ENCODE data around the gene COL25A1. TPM values are rescaled to one million over a fixed set of nuclear protein-coding genes. Genes with fewer than 3 reads are reported as not detected.

Gene COL25A1
- total RNA-seq, 1 experiment from 2014 or later, result not detected

DNA sequence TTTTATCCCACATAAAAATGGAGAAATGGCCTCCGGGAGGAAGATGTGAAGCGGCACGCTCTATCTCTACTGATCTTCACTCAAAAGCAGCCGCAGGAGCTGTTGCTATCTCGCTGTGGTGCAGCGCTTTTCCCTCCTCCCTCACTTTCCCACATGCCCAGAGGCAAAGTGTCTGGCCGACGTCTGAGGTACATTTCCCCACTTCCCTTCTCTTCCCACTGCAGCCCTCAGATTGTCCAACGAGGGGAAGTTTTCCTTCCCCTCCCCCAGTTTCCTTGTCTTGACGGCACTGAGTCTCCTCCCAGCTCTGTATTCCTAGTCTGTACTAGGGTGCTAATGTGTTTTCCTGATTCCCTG, 660 bp upstream of the COL25A1 start:
- ChIA-PET CTCF (no interaction called here), POLR2A (no interaction called here)
- no peaks in the 10 kb centered on the region for H3K27me3 ChIP-seq (ENCODE audit: control insufficient read depth, insufficient read depth, low read length)
- ATAC-seq, result no peak
- TF ChIP-seq SIN3A (IDR thresholded peaks at IDR 0.05; ENCODE audit: borderline replicate concordance, insufficient read depth, low read depth, low read length) (no peak), TCF7L2 (IDR thresholded peaks at IDR 0.05; ENCODE audit: low read depth, low read length) (no peak), POLR2AphosphoS5 (IDR thresholded peaks at IDR 0.05; ENCODE audit: low read depth, low read length) (no peak)
- TF ChIP-seq, protein P1, sequence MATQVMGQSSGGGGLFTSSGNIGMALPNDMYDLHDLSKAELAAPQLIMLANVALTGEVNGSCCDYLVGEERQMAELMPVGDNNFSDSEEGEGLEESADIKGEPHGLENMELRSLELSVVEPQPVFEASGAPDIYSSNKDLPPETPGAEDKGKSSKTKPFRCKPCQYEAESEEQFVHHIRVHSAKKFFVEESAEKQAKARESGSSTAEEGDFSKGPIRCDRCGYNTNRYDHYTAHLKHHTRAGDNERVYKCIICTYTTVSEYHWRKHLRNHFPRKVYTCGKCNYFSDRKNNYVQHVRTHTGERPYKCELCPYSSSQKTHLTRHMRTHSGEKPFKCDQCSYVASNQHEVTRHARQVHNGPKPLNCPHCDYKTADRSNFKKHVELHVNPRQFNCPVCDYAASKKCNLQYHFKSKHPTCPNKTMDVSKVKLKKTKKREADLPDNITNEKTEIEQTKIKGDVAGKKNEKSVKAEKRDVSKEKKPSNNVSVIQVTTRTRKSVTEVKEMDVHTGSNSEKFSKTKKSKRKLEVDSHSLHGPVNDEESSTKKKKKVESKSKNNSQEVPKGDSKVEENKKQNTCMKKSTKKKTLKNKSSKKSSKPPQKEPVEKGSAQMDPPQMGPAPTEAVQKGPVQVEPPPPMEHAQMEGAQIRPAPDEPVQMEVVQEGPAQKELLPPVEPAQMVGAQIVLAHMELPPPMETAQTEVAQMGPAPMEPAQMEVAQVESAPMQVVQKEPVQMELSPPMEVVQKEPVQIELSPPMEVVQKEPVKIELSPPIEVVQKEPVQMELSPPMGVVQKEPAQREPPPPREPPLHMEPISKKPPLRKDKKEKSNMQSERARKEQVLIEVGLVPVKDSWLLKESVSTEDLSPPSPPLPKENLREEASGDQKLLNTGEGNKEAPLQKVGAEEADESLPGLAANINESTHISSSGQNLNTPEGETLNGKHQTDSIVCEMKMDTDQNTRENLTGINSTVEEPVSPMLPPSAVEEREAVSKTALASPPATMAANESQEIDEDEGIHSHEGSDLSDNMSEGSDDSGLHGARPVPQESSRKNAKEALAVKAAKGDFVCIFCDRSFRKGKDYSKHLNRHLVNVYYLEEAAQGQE (IDR thresholded peaks at IDR 0.05; ENCODE audit: insufficient read depth in 1 of 2, low read depth in 2 of 2, low read length in 1 of 2), result no peak
- TF ChIP-seq, protein P2, sequence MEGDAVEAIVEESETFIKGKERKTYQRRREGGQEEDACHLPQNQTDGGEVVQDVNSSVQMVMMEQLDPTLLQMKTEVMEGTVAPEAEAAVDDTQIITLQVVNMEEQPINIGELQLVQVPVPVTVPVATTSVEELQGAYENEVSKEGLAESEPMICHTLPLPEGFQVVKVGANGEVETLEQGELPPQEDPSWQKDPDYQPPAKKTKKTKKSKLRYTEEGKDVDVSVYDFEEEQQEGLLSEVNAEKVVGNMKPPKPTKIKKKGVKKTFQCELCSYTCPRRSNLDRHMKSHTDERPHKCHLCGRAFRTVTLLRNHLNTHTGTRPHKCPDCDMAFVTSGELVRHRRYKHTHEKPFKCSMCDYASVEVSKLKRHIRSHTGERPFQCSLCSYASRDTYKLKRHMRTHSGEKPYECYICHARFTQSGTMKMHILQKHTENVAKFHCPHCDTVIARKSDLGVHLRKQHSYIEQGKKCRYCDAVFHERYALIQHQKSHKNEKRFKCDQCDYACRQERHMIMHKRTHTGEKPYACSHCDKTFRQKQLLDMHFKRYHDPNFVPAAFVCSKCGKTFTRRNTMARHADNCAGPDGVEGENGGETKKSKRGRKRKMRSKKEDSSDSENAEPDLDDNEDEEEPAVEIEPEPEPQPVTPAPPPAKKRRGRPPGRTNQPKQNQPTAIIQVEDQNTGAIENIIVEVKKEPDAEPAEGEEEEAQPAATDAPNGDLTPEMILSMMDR (IDR thresholded peaks at IDR 0.05), result no peak
- no peak overlapping the region for H3K27ac ChIP-seq (ENCODE audit: low read length)
- no TSS peak for BruUV-seq (replicated peaks)
- H3K4me3 ChIP-seq (ENCODE audit: low read depth in 2 of 2, low read length in 2 of 2), result no peak overlapping the region
- intact Hi-C loops (cut with micrococcal nuclease; ENCODE audit: unreplicated experiment), result no loop called here
- H3K9me3 ChIP-seq (ENCODE audit: control insufficient read depth, insufficient read depth, low read depth, low read length), result no peaks in the 10 kb centered on the region
- H3K4me1 ChIP-seq (ENCODE audit: control insufficient read depth, insufficient read depth, low read length), result no peaks in the 10 kb centered on the region
- no peaks in the 10 kb centered on the region for H3K36me3 ChIP-seq (ENCODE audit: control insufficient read depth, insufficient read depth, low read length)
- DNase-seq (ENCODE audit: low read depth, low spot score), result no peak
- in situ Hi-C loops (cut with HindIII; ENCODE audit: low pct_unique_long_range_greater_than_20kb, low sequenced_read_pairs), result no loop called here

DNA sequence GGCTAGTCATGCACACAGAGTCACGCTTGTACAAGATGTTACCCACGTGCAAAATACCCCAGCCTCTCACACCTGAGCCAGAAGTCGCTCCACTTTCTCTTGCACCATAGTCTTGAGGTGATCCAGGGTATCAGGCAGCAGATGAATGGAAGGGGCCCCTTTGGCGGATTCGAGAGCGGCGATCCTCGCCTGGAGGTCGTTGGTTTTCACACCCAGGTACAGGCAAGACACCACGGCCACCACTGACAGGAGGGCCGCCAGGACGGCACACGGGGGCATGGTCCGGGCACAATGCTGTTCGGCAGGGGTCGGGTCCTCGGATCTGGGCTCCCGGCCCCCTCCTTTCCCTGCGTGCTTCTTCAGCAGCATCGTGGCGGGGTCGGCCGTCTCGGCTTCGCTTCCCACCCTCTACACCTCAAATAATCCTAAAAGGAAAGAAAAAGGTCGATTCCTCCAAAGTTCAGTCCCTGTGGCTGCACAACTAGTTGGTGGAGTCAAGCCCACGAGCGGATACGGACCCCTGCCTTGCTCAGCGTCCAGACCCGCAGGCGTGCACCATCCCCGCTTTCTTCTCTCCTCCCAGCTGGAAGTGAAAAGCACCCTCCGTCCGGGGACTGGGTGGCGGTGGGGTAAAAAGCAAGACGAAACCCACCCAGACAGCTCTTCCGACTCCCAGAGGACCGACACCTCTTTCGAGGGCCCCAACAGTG, 652 bp downstream of the COL25A1 start:
- no peak overlapping the region for H3K27ac ChIP-seq (ENCODE audit: low read length)
- ATAC-seq (no peak), DNase-seq (ENCODE audit: low read depth, low spot score) (no peak)
- H3K4me3 ChIP-seq (ENCODE audit: low read depth in 2 of 2, low read length in 2 of 2), result no peak overlapping the region
- no peaks in the 10 kb centered on the region for H3K4me1 ChIP-seq (ENCODE audit: control insufficient read depth, insufficient read depth, low read length)
- H3K9me3 ChIP-seq (ENCODE audit: control insufficient read depth, insufficient read depth, low read depth, low read length), result no peaks in the 10 kb centered on the region
- CTCF ChIA-PET, result no interaction called here
- in situ Hi-C loops (cut with HindIII; ENCODE audit: low pct_unique_long_range_greater_than_20kb, low sequenced_read_pairs), result no loop called here
- POLR2A ChIA-PET, result no interaction called here
- intact Hi-C loops (cut with micrococcal nuclease; ENCODE audit: unreplicated experiment), result no loop called here
- no peaks in the 10 kb centered on the region for H3K36me3 ChIP-seq (ENCODE audit: control insufficient read depth, insufficient read depth, low read length)
- no peaks in the 10 kb centered on the region for H3K27me3 ChIP-seq (ENCODE audit: control insufficient read depth, insufficient read depth, low read length)
- TF ChIP-seq POLR2AphosphoS5 (IDR thresholded peaks at IDR 0.05; ENCODE audit: low read depth, low read length) (no peak), TCF7L2 (IDR thresholded peaks at IDR 0.05; ENCODE audit: low read depth, low read length) (no peak), SIN3A (IDR thresholded peaks at IDR 0.05; ENCODE audit: borderline replicate concordance, insufficient read depth, low read depth, low read length) (no peak)
- TF ChIP-seq, protein P2 (IDR thresholded peaks at IDR 0.05), result no peak
- TF ChIP-seq, protein P1 (IDR thresholded peaks at IDR 0.05; ENCODE audit: insufficient read depth in 1 of 2, low read depth in 2 of 2, low read length in 1 of 2), result no peak
- BruUV-seq (replicated peaks), result no TSS peak

All from Panc1 (cell line).